Common myeloid progenitor, CD34-positive (primary cell): ENCODE results near the gene MEIS1.
A peak's percentile ranks its signal among the peaks of the same experiment; 100 is the strongest.

Experiments used
- CTCF ChIA-PET: fragments of 350-600 bp; sonication (Branson Sonifier 250); formaldehyde crosslinking; loops from one replicate; lab custom pipeline; 2021; ENCODE audit warnings: antibody characterized with exemption; lab: Charles Lee
- POLR2A ChIA-PET: fragments of 350-600 bp; sonication (Branson Sonifier 250); formaldehyde crosslinking; loops from one replicate; lab custom pipeline; 2021; ENCODE audit warnings: antibody characterized with exemption; lab: Charles Lee
- DNase-seq, 3 donors: peaks; one replicate each; pipeline versions ENCODE4 v3.0.0 to v3.0.0-alpha.2; 2013
- H3K27ac ChIP-seq, 2 experiments: 1 replicate in 1 of 2; 2 replicates in 1 of 2; pipeline ENCODE4 v1.7.0; 2013; ENCODE audit warnings: inconsistent platforms in 2 of 2, low read length in 2 of 2, mild to moderate bottlenecking in 2 of 2, low read depth in 1 of 2, moderate library complexity in 1 of 2; ENCODE audit not compliant: severe bottlenecking in 2 of 2, insufficient read depth in 1 of 2, poor library complexity in 1 of 2
- H3K27me3 ChIP-seq, 5 experiments: replicated peaks in 2 of 5; 1 replicate in 3 of 5; 2 replicates in 2 of 5; pipeline versions ENCODE4 v1.6.1 to v1.7.0; 2013; ENCODE audit warnings: low read length in 4 of 5, mild to moderate bottlenecking in 2 of 5, moderate library complexity in 2 of 5, inconsistent platforms in 1 of 5; ENCODE audit not compliant: insufficient read depth in 5 of 5, control insufficient read depth in 4 of 5
- H3K36me3 ChIP-seq, 4 experiments: 1 replicate in 2 of 4; 2 replicates in 2 of 4; pipeline versions ENCODE4 v1.6.1 to v1.7.0; 2013; ENCODE audit warnings: low read length in 3 of 4, control low read depth in 1 of 4, mild to moderate bottlenecking in 1 of 4; ENCODE audit not compliant: control insufficient read depth in 4 of 4, insufficient read depth in 4 of 4
- H3K4me1 ChIP-seq, 4 experiments: 1 replicate in 3 of 4; 2 replicates in 1 of 4; pipeline versions ENCODE4 v1.6.1 to v1.7.1; 2013; ENCODE audit warnings: low read length in 3 of 4, mild to moderate bottlenecking in 3 of 4, control low read depth in 1 of 4, inconsistent platforms in 1 of 4, moderate library complexity in 1 of 4; ENCODE audit not compliant: control insufficient read depth in 4 of 4, insufficient read depth in 4 of 4; ENCODE audit errors: control extremely low read depth in 1 of 4
- H3K4me3 ChIP-seq, 7 experiments: 1 replicate in 4 of 7; 2 replicates in 3 of 7; pipeline versions ENCODE4 v1.5.1 to v1.7.0; 2013; ENCODE audit warnings: mild to moderate bottlenecking in 7 of 7, low read length in 6 of 7, moderate library complexity in 6 of 7, inconsistent platforms in 2 of 7, low read depth in 2 of 7, control low read depth in 1 of 7; ENCODE audit not compliant: insufficient read depth in 4 of 7, control insufficient read depth in 1 of 7; ENCODE audit errors: extremely low read depth in 1 of 7
- H3K9me3 ChIP-seq, 5 experiments: 1 replicate in 4 of 5; 2 replicates in 1 of 5; pipeline versions ENCODE4 v1.6.1 to v1.7.1; 2013; ENCODE audit warnings: low read length in 4 of 5, mild to moderate bottlenecking in 2 of 5, inconsistent platforms in 1 of 5, low read depth in 1 of 5, moderate library complexity in 1 of 5; ENCODE audit not compliant: control insufficient read depth in 4 of 5, insufficient read depth in 2 of 5; ENCODE audit errors: control extremely low read depth in 1 of 5
- WGBS: methylation state at CpG from one replicate; pipeline ENCODE4 v1.1.5; 2013; ENCODE audit not compliant: insufficient coverage; 5-methylcytosine and 5-hydroxymethylcytosine counted together

Gene MEIS1

GRCh38 chr2:66555091-66555490, 120.2 kb downstream of the MEIS1 start:
- no CpG with 5 or more reads among the region's 4 CpGs for WGBS
- H3K4me3 ChIP-seq: peak overlapping the region in 6 of 7 experiments; percentile 35 to 67 (median 58)
- H3K9me3 ChIP-seq: no peaks in the 10 kb centered on the region
- H3K27me3 ChIP-seq: no peaks in the 10 kb centered on the region
- POLR2A ChIA-PET: interaction anchor here (1.0 to 1.5 kb wide), 2 partner anchors 8 to 65 kb away, joined by 3 to 4 read pairs; no protein-coding TSS in a partner anchor
- H3K36me3 ChIP-seq: peaks cover 2 to 29% (median 10%) of the 10 kb centered on the region in 4 experiments
- H3K27ac ChIP-seq: peak overlapping the region; percentile 69 to 86
- H3K4me1 ChIP-seq: peaks cover 15 to 45% (median 22%) of the 10 kb centered on the region in 4 experiments
- peak in 2 of 3 donors; percentile 78 to 80 for DNase-seq
- CTCF ChIA-PET: interaction anchor here (0.6 to 3.1 kb wide), 9 partner anchors 9 to 121 kb away, joined by 3 to 9 read pairs (median 5); no protein-coding TSS in a partner anchor

- Histone ChIP-seq H3K4me1 (peaks cover 15 to 45% (median 22%) of the 10 kb centered on the region in 4 experiments), H3K9me3 (no peaks in the 10 kb centered on the region), H3K27ac (peak overlapping the region; percentile 69 to 86), H3K36me3 (peaks cover 2 to 29% (median 10%) of the 10 kb centered on the region in 4 experiments), H3K4me3 (peak overlapping the region in 6 of 7 experiments; percentile 35 to 67 (median 58)), H3K27me3 (no peaks in the 10 kb centered on the region)
- 0% methylated on average over 7 of the region's 14 CpGs for WGBS
- DNase-seq: peak in 2 of 3 donors; percentile 73 to 82
- POLR2A ChIA-PET: interaction anchor here (0.7 to 1.8 kb wide), 4 partner anchors 9 to 66 kb away, joined by 3 to 4 read pairs (median 4); no protein-coding TSS in a partner anchor
- CTCF ChIA-PET: interaction anchor here (0.6 to 3.1 kb wide), 11 partner anchors 10 to 122 kb away, joined by 3 to 9 read pairs (median 4); no protein-coding TSS in a partner anchor
Observed at GRCh38 chr2:66555501-66556324, 120.8 kb downstream of the MEIS1 start.

GRCh38 chr2:66559672-66560071, 124.7 kb downstream of the MEIS1 start:
- CTCF ChIA-PET: interaction anchor here (0.7 to 1.6 kb wide), 4 partner anchors 8 to 114 kb away, joined by 3 to 4 read pairs (median 4); no protein-coding TSS in a partner anchor
- no peak for DNase-seq
- Histone ChIP-seq H3K9me3 (no peaks in the 10 kb centered on the region), H3K27ac (no peak overlapping the region), H3K36me3 (peaks cover 2 to 18% (median 11%) of the 10 kb centered on the region in 4 experiments), H3K4me3 (no peak overlapping the region), H3K27me3 (no peaks in the 10 kb centered on the region), H3K4me1 (peaks cover 19 to 41% (median 23%) of the 10 kb centered on the region in 4 experiments)
- 100% methylated on average over 1 of the region's 1 CpG for WGBS
- POLR2A ChIA-PET: interaction anchor here (0.6 kb wide), 1 partner anchor 13 kb away, joined by 3 read pairs; no protein-coding TSS in a partner anchor

GRCh38 chr2:66560683-66561082, 125.8 kb downstream of the MEIS1 start:
- Histone ChIP-seq H3K9me3 (no peaks in the 10 kb centered on the region), H3K27me3 (no peaks in the 10 kb centered on the region), H3K27ac (no peak overlapping the region), H3K4me1 (peaks cover 10 to 32% (median 16%) of the 10 kb centered on the region in 4 experiments), H3K36me3 (peaks cover 2 to 18% (median 12%) of the 10 kb centered on the region in 4 experiments), H3K4me3 (no peak overlapping the region)
- no peak for DNase-seq
- ChIA-PET CTCF (no interaction called here), POLR2A (no interaction called here)
- no CpG with 5 or more reads among the region's 2 CpGs for WGBS

GRCh38 chr2:66561645-66562303, 126.8 kb downstream of the MEIS1 start:
- DNase-seq: peak in 2 of 3 donors; percentile 77 to 82

GRCh38 chr2:66562304-66562685, 127.4 kb downstream of the MEIS1 start:
- WGBS: no CpG with 5 or more reads among the region's 1 CpG
- peaks cover 13 to 35% (median 15%) of the 10 kb centered on the region in 4 experiments for H3K4me1 ChIP-seq
- H3K4me3 ChIP-seq: no peak overlapping the region
- DNase-seq: no peak
- H3K36me3 ChIP-seq: peaks cover 2 to 21% (median 12%) of the 10 kb centered on the region in 4 experiments
- POLR2A ChIA-PET: no interaction called here
- H3K27me3 ChIP-seq: no peaks in the 10 kb centered on the region
- H3K27ac ChIP-seq: peak overlapping the region in 1 of 2 experiments; percentile 19
- no peaks in the 10 kb centered on the region for H3K9me3 ChIP-seq
- CTCF ChIA-PET: interaction anchor here (0.7 to 1.0 kb wide), 2 partner anchors 20 to 129 kb away, joined by 3 read pairs; no protein-coding TSS in a partner anchor

More at GRCh38 chr2:66561645-66562303, 126.8 kb downstream of the MEIS1 start:
- H3K9me3 ChIP-seq: no peaks in the 10 kb centered on the region
- ChIA-PET CTCF (interaction anchor here (1.0 to 1.1 kb wide), 2 partner anchors 15 to 20 kb away, joined by 3 read pairs; no protein-coding TSS in a partner anchor), POLR2A (no interaction called here)
- H3K4me1 ChIP-seq: peaks cover 10 to 32% (median 12%) of the 10 kb centered on the region in 4 experiments
- peak overlapping the region in 1 of 2 experiments; percentile 19 for H3K27ac ChIP-seq
- no CpG with 5 or more reads among the region's 3 CpGs for WGBS
- no peak overlapping the region for H3K4me3 ChIP-seq
- H3K27me3 ChIP-seq: no peaks in the 10 kb centered on the region
- H3K36me3 ChIP-seq: peaks cover 2 to 18% (median 12%) of the 10 kb centered on the region in 4 experiments
